Fibroblast of pulmonary artery (primary cell): ENCODE results near the gene CPLX3.

Experiments
- DNase-seq: peaks from one replicate; pipeline ENCODE4 v3.0.0-alpha.2; 2010; ENCODE audit warnings: low read depth
- H3K4me3 ChIP-seq: replicated peaks from 2 replicates; pipeline ENCODE4 v1.5.1; 2011; ENCODE audit warnings: low read depth, mild to moderate bottlenecking, control low read depth, low read length, moderate library complexity
- CTCF ChIP-seq: IDR thresholded peaks from 2 replicates; pipeline ENCODE4 v1.5.1; 2011; ENCODE audit warnings: mild to moderate bottlenecking, control low read depth, low read length, inconsistent platforms; ENCODE audit errors: missing control alignments

Gene CPLX3

GRCh38 chr15:74836846-74837245, 10.4 kb downstream of the CPLX3 start:
- TF ChIP-seq CTCF, result no peak
- H3K4me3 ChIP-seq, result no peak overlapping the region
- DNase-seq, result no peak

- TF ChIP-seq CTCF, result no peak
- DNase-seq, result no peak
- H3K4me3 ChIP-seq, result no peak overlapping the region
Measured at GRCh38 chr15:74837482-74838136, 11.2 kb downstream of the CPLX3 start.

GRCh38 chr15:74838137-74838516, 11.7 kb downstream of the CPLX3 start:
- no peak overlapping the region for H3K4me3 ChIP-seq
- no peak for DNase-seq
- TF ChIP-seq CTCF, result no peak

- H3K4me3 ChIP-seq, result no peak overlapping the region
- no peak for TF ChIP-seq CTCF
Measured at GRCh38 chr15:74838746-74839525, 12.5 kb downstream of the CPLX3 start.

GRCh38 chr15:74839526-74840395, 13.3 kb downstream of the CPLX3 start:
- H3K4me3 ChIP-seq, result no peak overlapping the region
- no peak for TF ChIP-seq CTCF
- no peak for DNase-seq

More at GRCh38 chr15:74838746-74839525, 12.5 kb downstream of the CPLX3 start:
- no peak for DNase-seq

- no peak overlapping the region for H3K4me3 ChIP-seq
- no peak for DNase-seq
- TF ChIP-seq CTCF, result no peak
Measured at GRCh38 chr15:74840851-74841775, 14.7 kb downstream of the CPLX3 start.
